Measurements from ENCODE around the gene OPA3.
"Not testable (repeated sequence)": the region's sequence is repeated elsewhere in the genome, so short reads cannot be mapped to it uniquely, and the experiment has no call there.

OPA3 gene

GRCh38 chr19:45517641-45518468 lies 66.7 kb downstream of the OPA3 start:
- DNase-seq: no peak

- no peak for DNase-seq
Observed at GRCh38 chr19:45517238-45517637, 67.4 kb downstream of the OPA3 start.

GRCh38 chr19:45515807-45516401 lies 68.7 kb downstream of the OPA3 start:
- no peak for DNase-seq

GRCh38 chr19:45515081-45515624 lies 69.4 kb downstream of the OPA3 start:
- no peak for DNase-seq

GRCh38 chr19:45514376-45515051 lies 70.1 kb downstream of the OPA3 start:
- DNase-seq: no peak

GRCh38 chr19:45512881-45513483 lies 71.6 kb downstream of the OPA3 start:
- DNase-seq: no peak

GRCh38 chr19:45511074-45511473 lies 73.5 kb downstream of the OPA3 start:
- DNase-seq: no peak

- not testable (repeated sequence) for DNase-seq
Observed at GRCh38 chr19:45510352-45510751, 74.2 kb downstream of the OPA3 start.

- no peak for DNase-seq
Observed at GRCh38 chr19:45509692-45510015, 74.9 kb downstream of the OPA3 start.

GRCh38 chr19:45508861-45509691 lies 75.5 kb downstream of the OPA3 start:
- peak; percentile 42 for DNase-seq

- no peak for DNase-seq
Observed at GRCh38 chr19:45508417-45508860, 76.2 kb downstream of the OPA3 start.

GRCh38 chr19:45507872-45508416 lies 76.7 kb downstream of the OPA3 start:
- DNase-seq: no peak

GRCh38 chr19:45506989-45507871 lies 77.4 kb downstream of the OPA3 start, which contains the start of gene VASP:
Gene VASP (plus strand): TSS chr19:45507479. CDS start chr19:45507772, 293 bp downstream.
- DNase-seq: peak; percentile 39

- peak; percentile 92 for DNase-seq
Observed at GRCh38 chr19:45506246-45506988, 78.2 kb downstream of the OPA3 start.

GRCh38 chr19:45505996-45506245 lies 78.7 kb downstream of the OPA3 start:
- no peak for DNase-seq

GRCh38 chr19:45505151-45505995 lies 79.2 kb downstream of the OPA3 start:
- DNase-seq: peak; percentile 23

GRCh38 chr19:45503909-45504308 lies 80.7 kb downstream of the OPA3 start:
- DNase-seq: no peak

GRCh38 chr19:45502111-45502510 lies 82.5 kb downstream of the OPA3 start:
- DNase-seq: no peak

GRCh38 chr19:45501730-45502014 lies 82.9 kb downstream of the OPA3 start:
- no peak for DNase-seq
